Esophagus muscularis mucosa (tissue), 4 donors: ENCODE results near the gene FOXP2.

Experiments
- EP300 ChIP-seq: sonication (generic); formaldehyde crosslinking; IDR thresholded peaks from one replicate; pipeline ENCODE4 v1.6.1; 2017; ENCODE audit warnings: antibody characterized with exemption
- POLR2A ChIP-seq: fragments of 450-650 bp; IDR thresholded peaks from one replicate; pipeline ENCODE4 v1.6.1; 2017; ENCODE audit warnings: antibody characterized with exemption, moderate library complexity, mild to moderate bottlenecking, low read depth
- POLR2AphosphoS5 ChIP-seq, 2 donors: sonication (generic); formaldehyde crosslinking; IDR thresholded peaks; one replicate each; pipeline ENCODE4 v1.6.1; 2017; ENCODE audit warnings: antibody characterized with exemption in 2 of 2
- TF ChIP-seq, protein P1 (sequence below), 3 experiments: fragments of 200-600 bp in 2 of 3; fragments of 450-650 bp in 1 of 3; sonication (generic) in 2 of 3; IDR thresholded peaks; one replicate each; pipeline ENCODE4 v1.5.1; 2017 to 2019; ENCODE audit warnings: antibody characterized with exemption in 3 of 3, mild to moderate bottlenecking in 2 of 3, moderate library complexity in 1 of 3

DNA sequence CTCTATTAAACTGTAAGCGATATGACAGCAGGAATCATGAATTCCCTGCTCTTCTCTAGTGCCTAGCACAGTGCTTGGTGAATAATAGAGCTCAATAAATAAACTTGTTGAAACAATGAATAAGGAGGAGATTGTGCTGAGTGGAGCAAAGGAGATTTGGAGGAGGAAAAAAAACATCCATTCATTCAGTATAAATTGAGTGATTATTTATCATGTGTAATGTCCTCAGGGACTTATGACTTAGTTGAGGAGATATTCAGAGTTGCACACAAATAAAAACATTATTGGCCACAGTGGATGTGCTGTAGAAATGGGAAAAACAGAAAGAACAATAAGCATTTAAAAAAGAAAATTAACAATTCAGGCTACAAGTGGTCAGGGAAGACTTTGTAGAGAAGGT is 125.7 kb downstream of the FOXP2 start:
- TF ChIP-seq, protein P1, sequence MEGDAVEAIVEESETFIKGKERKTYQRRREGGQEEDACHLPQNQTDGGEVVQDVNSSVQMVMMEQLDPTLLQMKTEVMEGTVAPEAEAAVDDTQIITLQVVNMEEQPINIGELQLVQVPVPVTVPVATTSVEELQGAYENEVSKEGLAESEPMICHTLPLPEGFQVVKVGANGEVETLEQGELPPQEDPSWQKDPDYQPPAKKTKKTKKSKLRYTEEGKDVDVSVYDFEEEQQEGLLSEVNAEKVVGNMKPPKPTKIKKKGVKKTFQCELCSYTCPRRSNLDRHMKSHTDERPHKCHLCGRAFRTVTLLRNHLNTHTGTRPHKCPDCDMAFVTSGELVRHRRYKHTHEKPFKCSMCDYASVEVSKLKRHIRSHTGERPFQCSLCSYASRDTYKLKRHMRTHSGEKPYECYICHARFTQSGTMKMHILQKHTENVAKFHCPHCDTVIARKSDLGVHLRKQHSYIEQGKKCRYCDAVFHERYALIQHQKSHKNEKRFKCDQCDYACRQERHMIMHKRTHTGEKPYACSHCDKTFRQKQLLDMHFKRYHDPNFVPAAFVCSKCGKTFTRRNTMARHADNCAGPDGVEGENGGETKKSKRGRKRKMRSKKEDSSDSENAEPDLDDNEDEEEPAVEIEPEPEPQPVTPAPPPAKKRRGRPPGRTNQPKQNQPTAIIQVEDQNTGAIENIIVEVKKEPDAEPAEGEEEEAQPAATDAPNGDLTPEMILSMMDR (IDR thresholded peaks at IDR 0.05): no peak
- TF ChIP-seq EP300: no peak
- no peak for TF ChIP-seq POLR2A
- no peak for TF ChIP-seq POLR2AphosphoS5 (IDR thresholded peaks at IDR 0.05)
